Ishikawa (cell line): ENCODE data around the gene LY6G5B.

ENCODE experiments used
- CEBPB ChIP-seq: IDR thresholded peaks from 2 replicates; pipeline ENCODE4 v1.6.1; 2012
- CREB1 ChIP-seq: IDR thresholded peaks from 2 replicates; pipeline ENCODE4 v1.6.1; 2012; ENCODE audit warnings: low read depth
- EGR1 ChIP-seq: IDR thresholded peaks from 2 replicates; pipeline ENCODE4 v1.6.1; 2012
- EP300 ChIP-seq: IDR thresholded peaks from 2 replicates; pipeline ENCODE4 v1.6.1; 2012; ENCODE audit warnings: borderline replicate concordance
- FOXM1 ChIP-seq: IDR thresholded peaks from 2 replicates; pipeline ENCODE4 v1.6.1; 2012; ENCODE audit warnings: low read depth, borderline replicate concordance
- MAX ChIP-seq: IDR thresholded peaks from 2 replicates; pipeline ENCODE4 v1.6.1; 2012
- NFIC ChIP-seq: IDR thresholded peaks from 2 replicates; pipeline ENCODE4 v1.6.1; 2012
- RAD21 ChIP-seq: IDR thresholded peaks from 2 replicates; pipeline ENCODE4 v1.6.1; 2012; ENCODE audit warnings: low read depth
- REST ChIP-seq: IDR thresholded peaks from 2 replicates; pipeline ENCODE4 v1.6.1; 2012; ENCODE audit warnings: low read depth, mild to moderate bottlenecking
- TAF1 ChIP-seq: IDR thresholded peaks from 2 replicates; pipeline ENCODE4 v1.6.1; 2012; ENCODE audit warnings: low read depth, mild to moderate bottlenecking
- TCF12 ChIP-seq: IDR thresholded peaks from 2 replicates; pipeline ENCODE4 v1.6.1; 2012; ENCODE audit warnings: low read depth
- TEAD4 ChIP-seq: IDR thresholded peaks from 2 replicates; pipeline ENCODE4 v1.6.1; 2012
- USF1 ChIP-seq: IDR thresholded peaks from 2 replicates; pipeline ENCODE4 v1.6.1; 2012
- YY1 ChIP-seq: IDR thresholded peaks from 2 replicates; pipeline ENCODE4 v1.6.1; 2012; ENCODE audit warnings: low read depth
- ZBTB7A ChIP-seq: IDR thresholded peaks from 2 replicates; pipeline ENCODE4 v1.6.1; 2012; ENCODE audit warnings: low read depth

LY6G5B gene

GRCh38 chr6:31697555-31697954 is 27.8 kb downstream of the LY6G5B start:
- no peak for TF ChIP-seq NFIC
- TF ChIP-seq TAF1: no peak
- no peak for TF ChIP-seq ZBTB7A
- TF ChIP-seq RAD21: no peak
- no peak for TF ChIP-seq EGR1
- TF ChIP-seq EP300: no peak
- no peak for TF ChIP-seq FOXM1
- no peak for TF ChIP-seq YY1
- TF ChIP-seq CEBPB: no peak
- TF ChIP-seq TCF12: no peak
- TF ChIP-seq CREB1: no peak
- no peak for TF ChIP-seq MAX
- TF ChIP-seq TEAD4: no peak
- no peak for TF ChIP-seq REST

GRCh38 chr6:31700740-31701401 is 31.1 kb downstream of the LY6G5B start:
- TF ChIP-seq CREB1 (no peak), FOXM1 (no peak), TAF1 (no peak), YY1 (no peak), TCF12 (no peak), TEAD4 (no peak), NFIC (no peak), USF1 (no peak), REST (no peak)

- TF ChIP-seq TCF12 (no peak), EP300 (no peak), YY1 (no peak), FOXM1 (no peak), REST (no peak), CEBPB (no peak), MAX (no peak), EGR1 (no peak), RAD21 (no peak), TAF1 (no peak)
Measured at GRCh38 chr6:31701666-31702404, 32.1 kb downstream of the LY6G5B start.

GRCh38 chr6:31702405-31702818 is 32.6 kb downstream of the LY6G5B start:
- TF ChIP-seq ZBTB7A: peak; percentile 39; the same call in 1 of the 2 replicates
- no peak for TF ChIP-seq CREB1
